Glomerular visceral epithelial cell (primary cell): ENCODE measurements around the gene SC5D.

Experiments used
- DNase-seq: peaks from one replicate; pipeline ENCODE4 v3.0.0-alpha.2; 2016; ENCODE audit errors: extremely low spot score

Gene SC5D

DNA sequence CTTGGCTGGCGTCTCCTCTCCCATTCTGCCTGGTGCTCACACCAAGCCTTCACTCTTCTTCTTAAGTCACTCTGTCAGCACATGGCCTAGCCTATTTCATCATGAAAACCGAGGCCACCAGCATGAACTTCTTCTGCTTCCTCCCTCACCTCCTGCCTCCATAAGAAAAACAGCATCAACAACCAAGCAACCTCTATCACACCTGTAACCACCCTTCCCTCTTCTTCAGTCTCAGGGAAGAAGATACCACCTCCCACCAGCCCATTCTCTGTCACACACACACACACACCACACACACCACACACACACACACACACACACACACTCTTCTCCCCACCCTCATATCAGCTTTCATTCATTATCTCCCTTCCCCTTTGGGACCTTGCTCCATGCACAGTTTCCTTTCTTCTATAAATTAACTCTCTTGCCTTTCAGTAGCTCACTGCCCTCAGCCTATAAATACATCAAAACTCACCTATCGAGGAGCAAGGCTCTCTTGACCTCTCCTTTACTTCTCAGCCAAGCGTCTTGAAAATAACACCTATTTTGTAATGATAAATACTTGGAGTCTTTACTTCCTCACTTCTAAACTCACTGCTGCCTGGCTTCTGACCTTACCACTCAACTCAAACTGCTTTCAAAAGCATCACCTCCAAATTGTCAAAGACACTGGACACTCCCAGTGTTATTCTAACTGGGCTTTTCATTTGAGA, 36.6 kb downstream of the SC5D start:
- no peak for DNase-seq

DNA sequence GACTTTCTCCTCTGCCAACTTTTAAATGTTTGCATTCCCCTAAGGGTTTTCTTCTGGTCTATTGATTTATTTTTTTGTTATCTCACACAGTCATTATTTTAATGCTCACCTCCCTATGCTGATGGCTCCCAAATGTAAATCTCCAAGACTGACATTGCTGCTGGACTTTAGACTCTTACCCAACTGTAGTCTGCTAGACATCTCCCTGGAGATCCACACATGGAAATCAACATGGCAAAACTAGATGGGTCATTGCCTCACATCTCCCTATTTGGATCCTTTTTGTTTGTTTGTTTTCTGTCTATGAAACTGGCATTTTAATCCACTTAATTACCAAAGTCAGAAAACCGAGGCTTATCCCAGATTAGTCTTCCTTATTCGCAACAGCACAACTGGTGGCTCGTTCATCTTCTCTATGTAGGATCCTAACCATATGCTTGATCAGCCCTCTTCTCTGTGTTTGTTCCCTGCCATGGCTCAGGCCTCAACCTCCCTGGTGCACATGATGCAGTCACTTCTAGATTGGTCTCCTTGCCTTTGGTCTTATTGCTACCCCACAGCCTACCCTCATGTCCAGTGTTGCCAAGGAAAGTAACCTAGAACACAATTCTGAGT, 37.3 kb downstream of the SC5D start:
- no peak for DNase-seq

DNA sequence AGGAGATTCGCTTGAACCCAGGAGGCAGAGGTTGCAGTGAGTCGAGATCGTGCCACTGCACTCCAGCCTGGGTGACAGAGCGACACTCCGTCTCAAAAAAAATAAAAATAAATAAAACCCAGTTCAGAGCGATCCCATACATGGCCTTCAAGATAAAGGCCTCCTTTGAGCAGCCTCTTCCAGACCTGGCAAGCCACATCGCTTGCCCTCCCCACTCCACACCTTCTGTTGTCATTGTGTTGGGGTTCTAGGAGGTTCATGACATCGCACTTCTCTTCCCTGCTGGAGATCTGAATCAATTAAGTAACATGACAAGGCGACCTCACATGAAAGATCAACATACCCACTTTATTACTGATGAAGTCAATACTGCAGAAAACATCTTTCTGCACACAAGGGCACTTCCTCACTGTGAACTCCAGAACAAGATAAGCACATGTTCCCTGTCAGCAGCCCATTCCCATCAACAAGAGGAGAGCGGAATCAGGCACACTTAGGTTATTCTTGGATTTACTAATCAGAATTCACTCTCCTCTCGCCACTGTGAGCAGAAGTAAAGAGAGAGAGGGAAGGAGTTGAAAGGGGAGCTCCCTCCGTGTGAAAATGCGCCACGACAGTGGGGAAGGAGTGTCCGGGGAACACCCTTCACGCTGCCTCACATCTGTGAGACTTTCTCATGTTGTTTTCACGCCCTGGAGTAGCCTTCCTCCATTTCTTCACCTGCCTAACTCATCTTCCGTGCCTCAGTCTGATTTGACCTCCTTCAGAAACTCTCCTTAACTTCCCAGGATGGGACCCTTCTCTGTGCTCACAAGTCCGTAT, 38.3 kb downstream of the SC5D start:
- no peak for DNase-seq

DNA sequence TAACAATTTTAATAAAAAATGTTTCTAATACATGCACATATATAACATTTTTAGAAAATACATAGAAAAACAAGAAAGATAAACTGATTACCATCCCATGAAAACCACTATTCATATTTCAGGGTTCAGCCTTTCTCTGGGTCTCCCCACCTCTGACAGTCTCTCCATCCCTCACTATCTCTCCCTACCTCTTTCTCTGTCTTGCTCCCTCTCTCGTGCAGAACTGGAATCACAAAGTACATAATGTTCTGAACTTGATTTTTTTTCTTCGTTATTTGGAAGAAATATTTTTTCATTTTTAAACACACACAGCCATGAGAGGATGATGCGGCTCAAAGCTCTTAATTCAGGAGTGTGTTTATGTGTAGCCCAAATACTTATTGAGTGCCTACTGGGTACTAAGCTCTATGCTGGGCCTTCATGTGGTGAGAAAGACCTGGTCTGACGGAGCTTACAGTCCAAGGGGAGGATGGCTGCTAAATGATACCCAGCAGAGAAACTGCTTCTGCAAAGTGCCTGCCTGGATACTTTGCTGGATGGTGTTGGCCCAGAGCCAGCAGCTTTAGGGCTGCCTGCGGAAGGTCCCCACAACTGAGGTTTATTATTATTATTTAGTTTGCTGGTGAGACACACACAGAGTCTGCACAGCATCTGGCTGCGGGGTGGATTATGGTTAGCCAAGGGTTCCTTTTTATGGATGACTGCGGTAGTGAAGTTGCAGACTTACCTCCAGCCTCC, 42.6 kb downstream of the SC5D start:
- DNase-seq, result no peak

- DNase-seq, result no peak
Observed at GRCh38 chr11:121336279-121336937, 43.8 kb downstream of the SC5D start.

DNA sequence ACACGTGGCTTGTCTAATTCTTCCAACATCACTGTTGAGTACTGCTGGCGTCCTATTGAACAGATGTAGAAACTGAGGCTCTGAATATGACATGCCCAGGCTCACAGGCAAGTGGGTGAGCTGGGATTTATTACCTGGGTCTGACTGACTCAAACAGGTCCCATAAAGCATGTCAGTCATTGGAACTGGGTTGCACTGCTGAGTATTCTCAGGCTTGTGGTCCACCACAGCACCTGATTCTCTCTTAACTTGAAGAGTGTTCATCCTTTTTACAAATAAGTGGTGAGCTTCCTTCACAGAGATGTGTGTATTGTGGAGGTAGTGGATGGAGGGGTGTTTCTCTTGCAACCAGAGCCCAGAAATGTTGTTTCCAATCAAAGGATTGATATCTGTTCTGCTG, 44.5 kb downstream of the SC5D start:
- no peak for DNase-seq

DNA sequence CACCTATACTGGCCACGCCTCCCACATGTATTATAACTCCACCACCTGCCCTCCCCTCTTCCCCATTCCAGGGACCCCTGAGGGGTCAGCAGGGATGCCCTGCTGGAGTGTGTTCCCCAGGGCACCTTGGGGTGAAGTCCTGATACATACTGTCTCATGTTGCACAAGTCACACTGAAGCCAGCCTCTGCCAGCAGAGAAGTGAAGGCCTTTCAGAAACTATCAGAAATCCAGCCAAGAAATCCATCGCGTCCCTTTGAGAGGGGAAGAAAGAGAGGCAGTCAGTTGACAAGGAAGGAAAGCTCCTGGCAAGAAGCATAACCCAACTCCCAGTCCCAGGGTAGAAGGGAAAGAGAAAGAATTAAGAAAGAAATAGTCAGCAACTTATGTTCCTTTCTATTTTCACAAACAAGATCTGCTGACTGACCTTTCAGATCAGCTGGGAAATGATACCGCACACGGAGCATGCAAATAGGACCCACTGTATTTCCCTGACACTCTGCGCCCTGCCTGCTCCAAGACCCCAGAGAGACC, 45.2 kb downstream of the SC5D start:
- no peak for DNase-seq

DNA sequence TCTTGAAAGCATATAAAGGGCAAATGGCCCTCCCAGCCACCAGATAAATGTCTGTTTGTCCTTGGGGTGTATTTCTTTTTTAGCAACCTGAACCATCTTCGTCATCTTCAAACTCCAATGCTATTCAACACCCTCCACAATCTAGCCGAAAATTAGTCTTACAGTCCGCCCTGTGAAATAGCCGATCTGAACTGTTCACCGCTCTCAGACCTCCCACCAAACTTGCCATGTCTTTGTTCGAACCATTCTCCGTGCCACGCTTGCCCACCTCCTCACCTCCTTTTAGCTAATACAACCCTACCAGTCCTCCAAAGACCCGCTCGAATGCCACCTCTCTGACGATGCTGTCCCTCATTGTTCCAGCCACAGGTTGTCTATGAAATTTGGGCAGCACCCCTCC, 46.0 kb downstream of the SC5D start:
- no peak for DNase-seq

DNA sequence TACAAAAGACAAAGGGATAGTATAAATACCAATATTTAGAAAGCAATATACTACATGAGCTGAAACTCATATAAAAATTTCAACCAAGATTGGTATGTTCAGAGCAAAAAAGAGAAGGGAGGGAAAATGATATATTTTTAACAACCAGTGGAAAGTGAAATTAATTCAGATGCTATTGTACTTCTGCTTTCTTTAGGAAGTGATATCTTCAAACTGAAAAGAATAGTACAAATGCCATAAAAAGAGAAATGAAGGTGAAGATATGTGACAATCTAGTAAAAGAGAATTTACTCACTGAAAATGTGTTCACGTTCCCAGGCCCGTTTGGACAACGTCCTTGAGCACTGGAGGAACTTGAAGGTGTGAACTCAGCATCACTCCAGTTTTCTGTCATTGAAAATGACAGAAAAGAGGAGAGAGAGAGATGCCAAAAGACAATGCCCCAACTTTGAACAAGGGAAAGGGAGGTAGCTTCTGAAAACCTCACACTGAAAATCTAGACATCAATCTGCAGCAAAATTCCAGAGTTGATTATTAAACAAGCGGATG, 47.5 kb downstream of the SC5D start:
- DNase-seq, result no peak

GRCh38 chr11:121341609-121342008, 49.0 kb downstream of the SC5D start:
- DNase-seq, result no peak

- DNase-seq, result no peak
Observed at GRCh38 chr11:121344824-121345223, 52.3 kb downstream of the SC5D start.

- DNase-seq, result no peak
Observed at GRCh38 chr11:121347094-121347493, 54.5 kb downstream of the SC5D start.

GRCh38 chr11:121347813-121348212, 55.2 kb downstream of the SC5D start:
- DNase-seq, result no peak

DNA sequence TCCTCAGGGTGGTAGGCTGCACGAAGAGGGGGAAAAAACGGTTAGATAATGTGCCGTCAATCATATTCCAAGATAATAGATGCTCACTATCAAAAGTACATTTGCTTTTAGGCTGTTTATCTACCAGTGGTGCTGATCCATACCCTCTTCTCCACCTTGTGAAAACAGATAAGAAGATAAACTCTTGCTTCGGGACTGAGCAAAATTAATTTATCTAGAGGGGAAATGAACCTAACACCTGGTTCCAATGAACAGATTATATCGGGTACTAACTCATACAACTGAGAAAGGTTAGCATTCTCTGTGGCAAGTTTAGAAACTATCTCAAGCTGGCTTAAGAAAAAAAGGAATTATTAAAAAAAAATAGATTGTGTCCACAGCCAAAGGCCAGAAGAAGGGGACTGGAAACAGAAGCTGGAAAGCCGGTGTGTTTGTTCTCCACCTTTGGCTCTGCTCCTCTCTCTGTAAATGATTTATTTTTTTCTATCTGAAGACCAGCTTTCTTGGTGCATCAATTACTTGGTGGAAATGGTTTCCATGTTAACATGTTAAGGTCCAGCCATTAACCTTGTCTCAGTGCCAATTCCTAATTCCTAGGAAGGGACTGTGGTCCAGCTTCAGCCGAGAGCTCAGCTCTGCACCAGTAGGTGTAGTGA, 55.8 kb downstream of the SC5D start:
- no peak for DNase-seq

DNA sequence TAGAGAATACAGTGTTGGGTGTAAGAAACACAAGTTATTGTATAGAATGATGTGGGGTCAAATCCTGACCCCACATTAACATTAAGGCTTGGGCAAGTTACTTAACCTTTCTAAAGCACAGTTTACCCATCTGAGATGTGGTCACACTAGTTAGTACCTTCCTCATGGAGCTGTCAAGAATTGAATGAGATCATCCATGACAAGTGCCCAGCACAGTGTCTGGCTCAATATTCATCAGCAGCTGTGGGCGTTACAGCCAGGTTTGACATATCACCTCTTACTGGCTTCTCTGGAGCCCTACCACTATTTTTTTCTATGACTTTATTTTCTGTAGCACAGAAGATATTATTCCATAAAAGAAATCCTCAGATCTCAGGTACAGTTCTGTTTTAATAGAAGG, 57.2 kb downstream of the SC5D start:
- no peak for DNase-seq

DNA sequence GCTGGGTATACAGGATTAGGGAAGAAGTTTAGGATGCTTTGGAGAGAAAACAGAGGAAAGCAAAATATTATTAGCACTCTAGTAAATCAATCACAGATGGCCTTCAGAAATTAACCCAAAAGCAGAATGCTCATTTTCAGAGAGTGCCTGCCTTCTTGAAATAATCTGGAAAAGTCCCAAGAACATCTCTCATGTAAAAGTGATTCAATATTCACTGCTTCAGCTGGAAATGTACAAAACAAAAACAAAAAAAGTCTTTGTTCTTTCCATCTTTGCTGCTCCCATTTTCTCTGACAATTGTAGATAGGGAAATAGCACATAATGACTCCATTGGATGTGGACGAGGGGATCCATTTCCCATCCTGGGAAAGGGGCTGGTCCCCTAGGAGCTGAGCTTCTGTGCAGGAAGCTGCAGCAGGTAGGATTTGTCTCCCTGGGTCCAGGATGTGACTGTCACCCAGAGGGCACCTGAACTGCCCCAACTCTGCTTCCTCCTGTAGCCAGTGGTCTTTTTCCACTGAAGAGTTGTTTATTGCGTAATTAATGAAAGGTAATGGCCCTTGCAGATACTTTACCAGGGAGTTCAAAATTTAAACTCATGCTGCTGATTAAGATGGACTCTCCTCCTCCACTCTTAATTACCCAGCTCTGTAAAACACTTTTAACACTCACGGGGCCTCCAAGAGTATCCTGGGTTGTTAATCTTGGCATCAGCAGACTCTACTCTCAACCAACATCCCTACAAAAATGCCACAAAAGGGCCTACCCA, 57.9 kb downstream of the SC5D start:
- no peak for DNase-seq

DNA sequence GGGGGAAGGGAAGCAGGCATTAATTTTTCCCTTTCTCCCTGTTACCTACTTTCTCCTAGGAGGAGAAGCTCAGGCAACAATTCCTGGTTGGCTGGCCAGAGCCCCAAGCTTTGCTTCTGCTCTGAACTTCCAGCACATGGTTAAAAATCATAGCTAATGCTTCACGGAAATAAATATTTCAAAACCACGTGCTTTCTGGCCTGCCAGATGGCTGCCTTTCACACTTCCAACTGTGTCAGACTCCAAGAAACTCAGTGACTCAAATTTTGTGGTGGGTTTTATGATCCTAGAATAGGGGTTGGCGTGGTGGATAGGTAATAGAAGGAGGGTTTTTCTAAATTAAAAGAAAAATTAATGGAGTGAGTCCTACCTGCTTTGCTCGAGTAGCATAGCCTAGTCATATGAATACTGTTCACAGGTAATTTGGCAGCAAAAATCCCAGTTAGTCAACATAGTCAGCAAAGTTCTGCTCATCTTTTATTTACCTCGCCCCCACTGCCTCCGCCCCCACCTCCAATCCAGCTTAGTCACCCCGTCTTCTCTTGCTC, 58.6 kb downstream of the SC5D start:
- no peak for DNase-seq

GRCh38 chr11:121352251-121352891, 59.8 kb downstream of the SC5D start:
- DNase-seq, result no peak

GRCh38 chr11:121354192-121354591, 61.6 kb downstream of the SC5D start:
- DNase-seq, result no peak
